HuH-7.5 (cell line): Measurements from ENCODE around the gene PSG1.
"Not testable (repeated sequence)": the region's sequence is repeated elsewhere in the genome, so short reads cannot be mapped to it uniquely, and the experiment has no call there.

ENCODE experiments used
- DNase-seq: peaks from one replicate; pipeline ENCODE4 v3.0.0; 2011; ENCODE audit warnings: low spot score

The PSG1 gene

DNA sequence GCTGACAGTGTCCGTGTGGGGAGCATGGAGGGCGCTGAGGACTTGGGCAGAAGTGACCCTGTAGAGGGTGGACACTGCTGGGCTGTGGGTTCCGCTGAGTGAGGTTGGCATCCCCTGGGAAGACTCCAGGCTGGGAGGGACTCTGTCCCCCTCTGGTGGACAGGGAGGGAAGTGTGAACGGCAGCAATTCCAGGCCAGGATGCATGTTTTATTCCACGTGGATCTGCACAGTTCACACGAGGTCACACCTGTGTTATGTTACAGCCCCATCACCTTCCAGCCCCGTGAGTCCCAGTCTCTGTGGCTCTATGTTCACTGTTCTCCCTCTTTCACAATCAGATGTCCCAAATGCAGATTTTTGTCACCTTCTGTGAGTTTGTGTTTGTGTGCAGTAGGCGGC lies 1.8 kb upstream of the PSG1 start:
- not testable (repeated sequence) for DNase-seq

DNA sequence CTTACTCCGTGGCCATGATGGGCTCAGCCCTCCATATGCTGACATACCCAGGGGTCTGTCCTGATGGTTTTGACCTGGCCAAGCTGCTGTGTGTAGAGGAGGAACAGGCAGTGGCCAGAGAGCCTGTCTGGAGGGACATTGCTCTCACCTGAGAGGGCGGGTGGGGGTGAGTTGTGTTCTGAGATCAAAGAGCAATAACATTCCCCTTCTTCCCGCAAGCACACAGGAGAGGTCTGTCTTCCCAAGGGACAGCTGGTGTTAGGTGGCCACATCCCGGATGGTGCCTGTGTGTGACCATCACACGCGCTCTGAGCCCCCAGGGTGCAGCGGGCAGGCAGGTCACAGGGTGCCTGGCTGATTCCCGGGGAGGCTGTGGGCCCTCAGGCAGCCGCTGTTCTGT lies 1.1 kb upstream of the PSG1 start:
- DNase-seq: not testable (repeated sequence)

DNA sequence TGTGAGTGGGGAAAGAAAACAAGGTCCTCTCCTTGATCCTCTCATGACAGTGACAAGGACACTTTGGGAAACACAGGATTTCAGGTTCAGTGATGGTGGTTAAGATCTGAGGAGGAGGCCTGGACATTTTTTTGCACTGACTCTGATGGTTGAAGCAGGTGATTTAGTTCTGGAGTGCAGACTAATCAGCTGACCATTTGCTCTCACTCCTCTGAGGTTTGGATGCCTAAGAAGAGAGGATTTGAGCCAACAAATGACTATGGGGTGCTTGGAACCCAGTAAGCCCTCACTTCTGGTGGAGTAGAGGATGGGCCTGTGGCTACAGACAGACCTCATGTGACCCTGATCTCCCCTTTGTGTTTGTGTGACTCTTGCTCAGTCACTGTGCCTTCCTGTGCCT lies 2.9 kb downstream of the PSG1 start:
- not testable (repeated sequence) for DNase-seq

DNA sequence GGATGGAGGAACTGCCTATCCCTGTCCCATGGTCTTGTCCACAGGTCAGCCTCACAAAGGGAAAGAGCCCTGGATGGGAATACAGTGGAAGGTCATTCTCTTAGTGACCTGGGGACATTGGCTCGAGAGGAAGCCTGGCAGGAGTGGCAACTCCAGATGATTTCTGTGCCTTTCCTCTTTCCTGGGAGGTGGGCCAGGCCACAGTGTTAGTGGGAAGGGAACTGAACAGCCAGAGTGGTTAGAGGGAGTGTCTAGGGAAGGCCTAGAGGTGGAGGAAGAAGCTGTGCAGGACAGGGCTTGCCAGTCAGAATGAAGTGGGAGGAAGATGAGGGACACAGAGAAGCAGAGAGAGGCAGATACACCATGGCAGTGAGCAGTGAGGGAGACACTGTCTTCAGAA lies 3.6 kb downstream of the PSG1 start:
- not testable (repeated sequence) for DNase-seq

DNA sequence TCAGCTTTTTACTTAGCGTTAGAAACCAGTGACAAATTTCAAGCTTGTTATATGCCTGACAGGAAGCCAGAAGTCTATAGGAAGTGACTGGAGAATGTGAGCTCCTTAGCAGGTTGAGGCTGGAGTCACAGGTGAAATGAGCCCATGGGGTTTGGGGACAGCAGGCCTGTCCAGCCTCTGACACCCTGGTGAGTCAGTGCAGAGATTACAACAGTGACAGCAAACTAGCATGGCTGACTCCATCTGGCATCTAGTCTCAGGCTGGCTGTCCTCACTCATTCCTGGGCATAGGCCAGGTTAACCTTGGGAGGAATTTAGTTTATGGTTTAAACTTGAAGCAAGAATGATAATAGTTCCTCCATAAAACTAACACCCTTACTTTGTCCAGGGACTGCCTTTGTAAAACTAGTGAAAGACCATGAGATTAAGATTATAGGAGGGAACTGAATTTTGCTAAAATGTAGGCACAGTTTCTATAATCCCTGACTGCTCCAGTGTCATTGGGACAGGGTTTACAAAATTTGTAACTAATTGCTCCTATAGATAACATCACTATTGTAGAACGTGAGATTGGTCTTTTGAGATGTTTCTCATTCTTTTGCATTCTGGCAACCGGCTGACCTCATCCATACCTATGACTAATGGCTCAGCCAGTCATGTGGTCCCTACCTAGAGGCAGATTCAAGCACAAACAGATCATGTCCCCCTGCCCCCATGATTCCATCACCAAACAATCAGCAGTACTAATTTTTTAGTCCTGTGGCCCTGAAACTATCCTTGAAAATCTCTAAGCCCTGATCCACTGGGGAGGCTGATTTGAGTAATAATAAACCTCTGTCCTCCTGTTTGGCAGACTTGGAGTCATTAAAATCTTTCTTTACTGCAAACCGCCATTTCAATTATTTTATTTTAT lies 4.4 kb downstream of the PSG1 start:
- not testable (repeated sequence) for DNase-seq

DNA sequence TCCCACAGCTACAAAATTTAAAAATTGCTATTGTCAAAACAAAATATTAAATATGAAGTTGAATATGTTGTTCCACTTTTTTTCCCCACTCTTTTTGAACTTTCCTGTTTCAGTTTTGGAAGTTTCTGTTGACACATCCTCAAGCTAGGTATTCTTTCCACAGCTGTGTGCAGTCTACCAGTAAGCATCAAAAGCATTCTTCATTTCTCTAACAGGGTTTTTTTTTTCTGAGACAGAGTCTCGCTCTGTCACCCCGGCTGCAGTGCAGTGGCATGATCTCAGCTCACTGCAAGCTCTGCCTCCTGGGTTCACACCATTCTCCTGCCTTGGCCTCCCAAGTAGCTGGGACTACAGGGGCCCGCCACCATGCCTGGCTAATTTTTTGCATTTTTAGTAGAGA lies 5.4 kb downstream of the PSG1 start:
- not testable (repeated sequence) for DNase-seq

DNA sequence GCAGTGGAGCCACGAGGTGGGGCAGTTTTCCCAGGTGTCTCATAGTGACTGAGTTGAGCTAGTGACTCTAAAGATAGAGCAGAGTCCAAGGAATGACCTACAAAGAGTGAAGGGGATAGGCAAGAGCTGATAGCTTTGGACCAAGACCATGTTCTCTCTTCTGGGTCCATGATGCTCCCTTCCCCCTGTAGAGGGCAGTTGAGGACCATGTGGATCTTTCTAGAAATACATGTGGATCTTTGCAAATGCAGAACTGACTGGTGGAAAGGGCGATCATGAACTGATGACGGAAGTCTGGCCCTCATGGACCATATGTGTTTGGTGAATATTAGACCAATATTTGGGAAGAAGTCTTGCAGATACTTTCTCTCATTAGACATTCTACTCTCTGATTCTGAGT lies 6.9 kb downstream of the PSG1 start:
- no peak for DNase-seq

DNA sequence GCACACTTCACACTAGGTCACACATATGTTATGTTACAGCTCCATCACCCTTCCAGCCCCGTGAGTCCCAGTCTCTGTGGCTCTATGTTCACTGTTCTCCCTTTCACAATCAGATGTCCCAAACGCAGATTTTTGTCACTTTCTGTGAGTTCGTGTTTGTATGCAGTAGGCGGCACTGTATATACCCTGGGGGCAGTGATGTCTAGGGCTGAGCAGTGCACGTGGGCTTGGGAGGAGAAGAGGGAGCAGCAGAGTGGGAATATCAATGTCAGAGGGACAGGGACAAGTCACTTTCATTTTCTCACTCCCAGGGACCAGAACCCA lies 22.0 kb downstream of the PSG1 start:
- no peak for DNase-seq

DNA sequence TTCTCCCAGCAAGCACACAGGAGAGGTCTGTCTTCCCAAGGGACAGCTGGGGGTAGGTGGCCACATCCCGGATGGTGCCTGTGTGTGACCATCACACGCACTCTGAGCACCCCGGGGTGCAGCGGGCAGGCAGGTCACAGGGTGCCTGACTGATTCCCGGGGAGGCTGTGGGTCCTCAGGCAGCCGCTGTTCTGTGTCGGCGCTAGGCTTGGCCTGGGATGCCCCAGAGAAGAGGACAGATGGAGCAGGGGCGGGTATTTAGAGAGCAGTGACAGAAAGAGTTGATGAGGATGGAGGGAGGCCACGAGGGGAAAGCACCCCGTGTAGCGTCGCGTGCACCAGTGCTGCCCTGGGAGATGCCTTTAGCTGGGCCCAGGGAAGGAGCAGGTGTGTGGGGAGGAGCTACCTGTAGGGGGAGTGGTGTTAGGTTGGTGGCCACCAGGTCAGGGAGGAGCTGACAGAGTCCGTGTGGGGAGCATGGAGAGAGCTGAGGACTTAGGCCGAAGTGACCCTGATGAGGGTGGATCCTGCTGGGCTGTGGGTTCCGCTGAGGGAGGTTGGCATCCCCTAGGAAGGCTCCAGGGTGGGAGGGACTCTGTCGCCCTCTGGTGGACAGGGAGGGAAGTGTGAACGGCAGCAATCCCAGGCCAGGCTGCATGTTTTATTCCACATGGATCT lies 22.5 kb downstream of the PSG1 start:
- DNase-seq: not testable (repeated sequence)

DNA sequence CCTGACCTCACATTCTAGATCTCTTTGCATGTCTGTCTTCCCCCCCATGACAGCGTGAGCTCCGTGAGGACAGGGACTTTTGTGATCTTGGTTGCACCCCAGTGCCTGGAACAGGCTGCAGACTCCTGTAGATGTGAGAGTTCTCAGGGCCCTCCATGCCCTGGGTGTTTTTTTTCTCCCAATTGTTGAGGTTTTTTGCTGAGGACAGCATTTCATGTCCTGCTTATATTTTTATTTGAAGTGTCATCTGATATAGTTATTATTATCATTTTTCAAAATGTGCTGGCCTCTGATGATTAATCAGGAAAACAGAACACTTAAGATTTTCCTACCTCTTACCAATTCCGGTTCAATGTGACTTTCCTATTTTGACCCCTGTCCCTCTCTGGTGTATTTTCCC lies 24.8 kb downstream of the PSG1 start:
- not testable (repeated sequence) for DNase-seq

DNA sequence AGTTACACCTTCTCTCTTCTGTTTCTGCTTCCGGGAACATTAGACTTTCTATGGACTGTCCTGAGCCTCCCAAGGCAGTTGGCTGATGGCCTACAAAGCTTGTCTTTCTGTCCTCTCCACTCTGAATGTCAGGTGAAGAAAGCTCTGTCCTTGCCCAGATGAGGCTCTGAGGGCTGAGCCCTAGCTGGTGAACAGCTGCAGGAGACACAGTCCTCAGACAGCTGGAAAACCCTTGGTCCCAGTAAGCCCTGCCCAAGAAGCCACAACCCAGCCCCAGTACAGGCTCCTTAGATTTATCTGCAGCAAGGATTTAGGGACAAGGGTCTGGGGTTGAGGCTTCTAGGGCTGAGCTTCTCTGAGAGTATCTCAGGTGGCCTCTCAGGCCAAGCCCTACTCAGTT lies 26.3 kb downstream of the PSG1 start:
- not testable (repeated sequence) for DNase-seq

DNA sequence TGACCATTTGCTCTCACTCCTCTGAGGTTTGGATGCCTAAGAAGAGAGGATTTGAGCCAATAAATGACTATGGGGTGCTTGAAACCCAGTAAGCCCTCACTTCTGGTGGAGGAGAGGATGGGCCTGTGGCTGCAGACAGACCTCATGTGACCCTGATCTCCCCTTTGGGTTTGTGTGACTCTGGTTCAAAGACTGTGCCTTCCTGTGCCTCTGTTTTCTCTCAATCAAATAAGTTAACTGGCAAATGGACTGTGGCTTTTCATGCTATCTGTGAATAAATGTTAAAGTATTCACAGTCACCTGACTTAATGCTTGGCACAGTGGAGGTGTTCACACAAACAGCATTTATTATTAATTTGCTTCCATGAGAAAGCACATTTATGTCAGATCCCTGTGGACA lies 26.7 kb downstream of the PSG1 start:
- not testable (repeated sequence) for DNase-seq

DNA sequence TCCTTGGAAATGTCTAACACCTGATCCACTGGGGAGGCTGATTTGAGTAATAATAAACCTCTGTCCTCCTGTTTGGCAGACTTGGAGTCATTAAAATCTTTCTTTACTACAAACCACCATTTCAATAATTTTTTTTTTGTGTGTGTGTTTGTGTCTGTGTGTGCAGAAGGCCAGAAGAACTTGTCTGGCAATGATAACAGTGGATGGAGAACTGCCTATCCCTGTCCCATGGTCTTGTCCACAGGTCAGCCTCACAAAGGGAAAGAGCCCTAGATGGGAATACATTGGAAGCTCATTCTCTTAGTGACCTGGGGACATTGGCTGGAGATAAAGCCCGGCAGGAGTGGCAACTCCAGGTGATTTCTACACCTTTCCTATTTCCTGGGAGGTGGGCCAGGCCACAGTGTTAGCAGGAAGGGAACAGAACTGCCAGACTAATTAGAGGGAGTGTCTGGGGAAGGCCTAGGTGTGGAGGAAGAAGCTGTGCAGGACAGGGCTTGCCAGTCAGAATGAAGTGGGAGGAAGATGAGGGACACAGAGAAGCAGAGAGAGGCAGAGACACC lies 27.7 kb downstream of the PSG1 start:
- DNase-seq: not testable (repeated sequence)

DNA sequence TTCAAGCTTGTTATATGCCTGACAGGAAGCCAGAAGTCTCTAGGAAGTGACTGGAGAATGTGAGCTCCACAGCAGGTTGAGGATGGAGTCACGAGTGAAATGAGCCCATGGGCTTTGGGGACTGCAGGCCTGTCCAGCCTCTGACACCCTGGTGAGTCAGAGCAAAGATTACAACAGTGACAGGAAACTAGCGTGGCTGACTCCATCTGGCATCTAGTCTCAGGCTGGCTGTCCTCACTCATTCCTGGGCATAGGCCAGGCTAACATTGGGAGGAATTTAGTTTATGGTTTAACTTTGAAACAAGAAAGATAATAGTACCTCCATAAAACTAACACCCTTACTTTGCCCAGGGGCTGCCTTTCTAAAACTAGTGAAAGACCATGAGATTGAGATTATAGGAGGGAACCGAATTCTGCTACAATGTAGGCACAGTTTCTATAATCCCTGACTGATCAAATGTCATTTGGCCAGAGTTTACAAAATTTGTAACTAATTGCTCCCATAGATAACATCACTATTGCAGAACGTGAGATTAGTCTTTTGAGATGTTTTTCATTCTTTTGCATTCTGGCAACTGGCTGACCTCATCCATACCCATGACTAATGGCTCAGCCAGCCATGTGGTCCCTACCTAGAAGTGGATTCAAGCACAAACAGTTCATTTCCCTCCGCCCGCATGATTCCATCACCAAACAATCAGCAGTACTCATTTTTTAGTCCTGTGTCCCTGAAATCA lies 28.4 kb downstream of the PSG1 start:
- DNase-seq: no peak

DNA sequence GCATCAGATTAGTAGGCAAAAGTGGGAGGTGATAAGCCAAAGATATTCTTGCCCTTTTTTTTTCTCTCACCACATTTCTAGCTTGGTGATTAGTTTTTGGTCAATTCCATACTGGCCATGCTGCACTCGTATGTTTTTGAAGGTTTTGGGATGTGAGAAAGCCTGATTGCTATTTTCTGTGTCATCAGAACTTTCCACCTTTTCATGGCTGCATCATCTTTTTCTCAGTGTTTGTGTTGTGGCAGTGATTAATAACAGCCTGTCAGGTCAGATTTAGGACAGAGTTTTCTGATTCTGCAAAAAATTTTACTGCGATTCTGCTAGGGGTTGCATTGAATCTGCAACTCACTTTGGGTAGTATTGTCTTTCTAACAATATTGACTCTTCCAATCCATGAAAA lies 32.9 kb downstream of the PSG1 start:
- no peak for DNase-seq

DNA sequence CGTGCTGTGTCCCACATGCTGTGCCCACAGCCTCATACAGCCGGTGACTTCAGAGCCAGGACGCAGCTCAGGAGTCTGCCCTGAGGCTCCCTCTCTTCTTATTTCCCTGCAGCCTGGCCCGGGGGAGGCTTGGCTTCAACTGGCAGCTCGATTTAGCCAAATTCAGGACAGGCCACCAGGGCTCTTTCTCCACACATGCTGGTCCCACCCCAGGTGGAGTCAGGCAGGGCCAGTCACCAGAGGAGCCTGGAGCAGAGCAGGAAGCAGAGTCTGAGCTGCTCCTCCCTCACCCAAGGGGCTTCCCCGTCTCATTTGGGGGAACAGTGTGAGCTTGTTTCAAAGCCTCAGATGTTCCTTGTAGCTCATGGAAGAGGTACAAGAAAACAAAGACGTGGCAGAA lies 35.9 kb downstream of the PSG1 start:
- DNase-seq: not testable (repeated sequence)

DNA sequence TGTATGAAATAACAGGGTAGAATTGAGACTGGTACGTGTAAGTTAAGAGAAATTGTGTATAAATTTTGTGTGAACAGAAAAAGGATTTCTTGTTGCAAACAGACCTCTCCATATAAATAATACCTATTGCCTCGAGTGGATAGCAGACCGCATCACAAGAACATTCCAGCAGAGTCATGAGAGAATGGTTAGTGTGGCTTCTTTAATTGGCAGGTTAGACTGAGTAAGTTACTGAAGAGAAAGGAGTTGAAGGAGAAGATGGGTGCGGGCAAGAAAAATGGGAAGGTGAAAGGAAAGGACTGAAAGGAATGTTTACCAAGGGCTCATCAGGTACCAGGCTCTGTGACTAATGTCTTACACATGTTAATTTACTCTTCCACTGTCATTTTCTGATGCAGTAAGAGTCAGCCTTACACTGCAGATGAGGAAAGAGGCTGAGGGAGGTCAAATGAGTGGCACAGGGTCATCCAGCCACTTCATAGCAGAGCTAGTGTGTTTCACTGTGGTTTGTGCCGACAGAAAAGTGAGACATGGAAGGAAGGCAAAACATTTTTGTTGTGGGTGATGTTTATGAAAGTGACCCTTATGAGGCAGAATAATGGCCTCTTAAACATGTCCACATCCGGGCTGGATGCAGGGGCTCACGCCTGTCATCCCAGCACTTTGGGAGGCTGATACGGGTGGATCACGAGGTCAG lies 46.6 kb downstream of the PSG1 start:
- DNase-seq: not testable (repeated sequence)

DNA sequence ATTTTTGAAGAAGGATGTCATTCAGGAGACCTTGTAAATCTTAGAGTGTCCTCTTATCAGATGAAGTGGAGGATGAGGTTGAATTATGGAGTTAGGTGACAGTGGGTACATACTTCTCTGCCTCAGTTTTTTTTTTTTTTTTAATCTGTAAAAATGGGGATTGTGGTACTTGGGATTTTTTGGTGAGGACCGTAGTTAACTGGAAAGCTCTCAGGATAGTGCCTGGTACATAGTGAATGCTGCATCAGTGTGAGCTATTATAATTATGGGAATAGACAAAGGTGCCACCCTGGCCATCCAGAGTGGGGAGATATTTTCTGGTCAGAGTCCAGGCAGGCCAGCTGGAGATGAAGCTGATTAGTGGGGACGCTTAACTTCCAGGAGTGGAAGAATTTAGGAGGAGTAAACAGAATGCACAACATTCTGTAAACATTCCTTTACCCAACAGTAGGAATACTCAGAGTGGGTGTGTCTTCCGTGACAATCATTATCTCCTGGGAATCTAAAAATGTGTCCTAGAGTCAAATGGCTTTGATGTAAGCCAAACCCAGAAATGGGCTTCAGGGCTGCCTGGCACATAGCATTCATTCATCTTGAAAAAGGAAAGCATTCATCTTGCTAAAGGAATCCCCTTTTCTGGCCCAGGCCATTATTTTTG lies 47.4 kb downstream of the PSG1 start:
- not testable (repeated sequence) for DNase-seq

DNA sequence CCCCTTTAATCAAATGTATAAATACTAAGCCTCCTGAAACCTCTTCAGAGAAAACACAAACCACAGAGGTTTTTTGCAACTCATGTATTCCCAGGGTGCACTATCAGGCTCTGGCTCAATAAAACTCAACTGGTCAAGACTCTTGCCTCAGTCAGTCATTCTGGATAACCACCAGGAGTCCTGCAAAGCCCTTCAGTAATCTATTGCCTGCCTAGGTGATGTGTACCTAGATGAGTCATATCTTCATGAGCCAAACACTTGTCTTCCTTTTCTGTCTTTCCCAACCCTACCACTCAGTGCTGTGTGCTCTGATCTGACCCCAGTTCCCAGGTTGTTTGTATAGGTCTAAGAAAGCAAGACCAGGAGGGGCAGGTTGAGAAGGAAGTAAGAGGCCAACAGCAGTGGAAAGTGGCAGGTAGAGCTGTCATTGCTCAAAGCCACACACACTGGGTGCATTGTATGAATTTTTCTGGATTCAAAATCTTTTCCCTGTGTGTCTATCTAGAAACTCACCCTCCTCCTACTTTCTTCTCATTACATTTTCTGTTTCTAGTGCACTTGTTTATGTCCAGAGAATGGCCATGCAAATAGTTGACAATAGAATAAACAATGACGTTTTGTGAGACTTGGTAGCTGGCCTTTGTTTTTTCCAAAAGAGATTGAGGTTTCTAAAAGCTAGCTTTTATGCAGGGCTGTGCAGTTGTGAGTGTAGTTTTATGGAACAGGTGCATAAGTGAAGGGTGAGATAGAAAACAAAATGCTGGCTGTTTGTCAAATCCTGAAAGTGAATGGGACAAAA lies 48.1 kb downstream of the PSG1 start:
- no peak for DNase-seq

DNA sequence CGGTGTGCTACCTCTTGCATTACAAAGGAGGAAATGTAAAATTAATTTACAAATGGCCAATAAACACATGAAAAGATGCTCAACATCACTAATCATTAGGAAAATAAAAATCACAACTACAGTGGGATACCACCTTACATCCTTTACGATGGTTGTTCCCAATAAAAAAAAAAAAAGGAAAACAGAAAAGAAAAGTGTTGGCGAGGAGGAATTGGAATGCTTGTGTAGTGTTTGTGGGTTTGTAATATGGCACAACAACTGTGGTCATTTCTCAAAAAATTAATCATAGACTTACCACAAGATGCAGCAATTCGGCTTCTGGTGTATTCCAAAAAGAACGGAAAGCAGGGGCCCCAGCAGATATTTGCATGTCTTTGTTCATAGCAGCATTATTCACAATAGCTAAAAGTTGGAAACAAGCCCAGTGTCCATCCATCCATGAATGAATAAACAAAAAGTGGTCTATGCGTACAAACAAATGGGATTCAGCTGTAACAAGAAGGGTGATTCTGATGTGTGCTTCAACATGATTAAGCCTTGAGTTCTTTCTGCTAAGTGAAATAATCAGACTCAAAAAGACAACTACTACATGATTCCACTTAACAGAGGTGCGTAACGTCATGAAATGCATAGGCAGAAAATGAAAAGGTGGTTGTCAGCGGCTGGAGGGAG lies 58.1 kb downstream of the PSG1 start:
- DNase-seq: not testable (repeated sequence)
